ENCODE results near the gene HSD17B4. TPM values are rescaled to one million over a fixed set of nuclear protein-coding genes. Genes with fewer than 3 reads are reported as not detected.
A peak's percentile ranks its signal among the peaks of the same experiment; 100 is the strongest.
"Not testable (repeated sequence)": the region's sequence is repeated elsewhere in the genome, so short reads cannot be mapped to it uniquely, and the experiment has no call there.

HSD17B4 gene
- total RNA-seq, 2 experiments from 2014 or later = 92.3 to 113 TPM

GRCh38 chr5:119412279-119413227, 39.7 kb upstream of the HSD17B4 start:
- ChIA-PET CTCF (interaction anchor here (0.6 to 6.4 kb wide), 58 partner anchors 8 to 427 kb away, joined by 3 to 88 read pairs (median 6); partner anchors contain the start of genes DMXL1, DTWD2 and TNFAIP8), POLR2A (interaction anchor here (0.7 to 0.8 kb wide), 3 partner anchors 19 to 45 kb away, joined by 3 to 5 read pairs (median 3); no protein-coding TSS in a partner anchor)
- H3K4me3 Mint-ChIP-seq = peak overlapping the region; percentile 78
- H3K36me3 Mint-ChIP-seq (ENCODE audit: low read depth) = no peaks in the 10 kb centered on the region
- H3K27me3 Mint-ChIP-seq = no peaks in the 10 kb centered on the region
- DNase-seq (no peak), ATAC-seq (no peak)
- no peaks in the 10 kb centered on the region for H3K9me3 Mint-ChIP-seq (ENCODE audit: low read depth)
- H3K4me1 Mint-ChIP-seq = peaks cover 38% of the 10 kb centered on the region
- intact Hi-C loops (cut with DNase I, micrococcal nuclease) = loop anchor here (1.0 to 5.0 kb wide), 6 partner anchors 97 to 424 kb away; partner anchors contain the start of genes DTWD2 (in 2 of the 2) and DMXL1 (in 1 of the 2)
- H3K27ac Mint-ChIP-seq = peak overlapping the region; percentile 93

GRCh38 chr5:119414124-119414734, 38.1 kb upstream of the HSD17B4 start:
- CTCF ChIA-PET = interaction anchor here (0.6 to 6.4 kb wide), 5 partner anchors 20 to 425 kb away, joined by 3 to 88 read pairs (median 11); partner anchors contain the start of genes DMXL1 and DTWD2
- peaks cover 45% of the 10 kb centered on the region for H3K4me1 Mint-ChIP-seq
- H3K4me3 Mint-ChIP-seq; H3K27me3 Mint-ChIP-seq; H3K9me3 Mint-ChIP-seq (ENCODE audit: low read depth); DNase-seq; H3K36me3 Mint-ChIP-seq (ENCODE audit: low read depth); H3K27ac Mint-ChIP-seq; ATAC-seq; POLR2A ChIA-PET: not testable (repeated sequence)
- intact Hi-C loops (cut with DNase I, micrococcal nuclease) = loop anchor here in 1 of 2 experiments (5.0 kb wide), 1 partner anchor 342 kb away; the partner anchor contains the start of gene DMXL1

- no peak overlapping the region for H3K27ac Mint-ChIP-seq
- ChIA-PET CTCF (interaction anchor here (0.5 to 1.3 kb wide), 6 partner anchors 13 to 405 kb away, joined by 3 to 5 read pairs (median 4); no protein-coding TSS in a partner anchor), POLR2A (interaction anchor here (0.5 kb wide), 1 partner anchor 156 kb away, joined by 8 read pairs; no protein-coding TSS in a partner anchor)
- no peak for ATAC-seq
- peaks cover 14% of the 10 kb centered on the region for H3K4me1 Mint-ChIP-seq
- H3K27me3 Mint-ChIP-seq = no peaks in the 10 kb centered on the region
- H3K4me3 Mint-ChIP-seq = no peak overlapping the region
- intact Hi-C loops (cut with DNase I, micrococcal nuclease) = no loop called here
- H3K9me3 Mint-ChIP-seq (ENCODE audit: low read depth) = no peaks in the 10 kb centered on the region
- H3K36me3 Mint-ChIP-seq (ENCODE audit: low read depth) = no peaks in the 10 kb centered on the region
- DNase-seq = no peak
Measured at GRCh38 chr5:119417891-119418605, 34.2 kb upstream of the HSD17B4 start.

GRCh38 chr5:119418606-119419100, 33.6 kb upstream of the HSD17B4 start:
- H3K36me3 Mint-ChIP-seq (ENCODE audit: low read depth) = no peaks in the 10 kb centered on the region
- H3K9me3 Mint-ChIP-seq (ENCODE audit: low read depth) = no peaks in the 10 kb centered on the region

GRCh38 chr5:119420169-119420568, 32.1 kb upstream of the HSD17B4 start:
- Mint-ChIP-seq H3K4me3 (no peak overlapping the region), H3K4me1 (peaks cover 14% of the 10 kb centered on the region), H3K27me3 (no peaks in the 10 kb centered on the region), H3K27ac (no peak overlapping the region), H3K9me3 (ENCODE audit: low read depth) (no peaks in the 10 kb centered on the region), H3K36me3 (ENCODE audit: low read depth) (no peaks in the 10 kb centered on the region)
- no peak for DNase-seq
- POLR2A ChIA-PET = no interaction called here
- intact Hi-C loops (cut with DNase I, micrococcal nuclease) = no loop called here
- CTCF ChIA-PET = no interaction called here
- ATAC-seq = no peak

More at GRCh38 chr5:119418606-119419100, 33.6 kb upstream of the HSD17B4 start:
- ChIA-PET CTCF (interaction anchor here (0.7 to 1.3 kb wide), 4 partner anchors 13 to 406 kb away, joined by 3 to 5 read pairs (median 4); no protein-coding TSS in a partner anchor), POLR2A (interaction anchor here (0.5 kb wide), 1 partner anchor 157 kb away, joined by 8 read pairs; no protein-coding TSS in a partner anchor)
- no peak for DNase-seq
- H3K4me3 Mint-ChIP-seq = no peak overlapping the region
- peaks cover 14% of the 10 kb centered on the region for H3K4me1 Mint-ChIP-seq
- peak; percentile 55 for ATAC-seq
- no peak overlapping the region for H3K27ac Mint-ChIP-seq
- intact Hi-C loops (cut with DNase I, micrococcal nuclease) = no loop called here
- H3K27me3 Mint-ChIP-seq = no peaks in the 10 kb centered on the region

- H3K27me3 Mint-ChIP-seq = no peaks in the 10 kb centered on the region
- H3K4me1 Mint-ChIP-seq = no peaks in the 10 kb centered on the region
- ATAC-seq (no peak), DNase-seq (no peak)
- H3K9me3 Mint-ChIP-seq (ENCODE audit: low read depth) = no peaks in the 10 kb centered on the region
- no peak overlapping the region for H3K27ac Mint-ChIP-seq
- ChIA-PET POLR2A (no interaction called here), CTCF (interaction anchor here (0.8 kb wide), 1 partner anchor 9 kb away, joined by 5 read pairs; no protein-coding TSS in a partner anchor)
- H3K36me3 Mint-ChIP-seq (ENCODE audit: low read depth) = no peaks in the 10 kb centered on the region
- no peak overlapping the region for H3K4me3 Mint-ChIP-seq
- intact Hi-C loops (cut with DNase I, micrococcal nuclease) = no loop called here
Measured at GRCh38 chr5:119426057-119426456, 26.2 kb upstream of the HSD17B4 start.

GRCh38 chr5:119427060-119427459, 25.2 kb upstream of the HSD17B4 start:
- CTCF ChIA-PET = no interaction called here
- H3K9me3 Mint-ChIP-seq (ENCODE audit: low read depth) = no peaks in the 10 kb centered on the region

GRCh38 chr5:119427596-119427995, 24.7 kb upstream of the HSD17B4 start:
- H3K9me3 Mint-ChIP-seq (ENCODE audit: low read depth); H3K4me1 Mint-ChIP-seq; H3K36me3 Mint-ChIP-seq (ENCODE audit: low read depth); DNase-seq; POLR2A ChIA-PET; intact Hi-C loops (cut with DNase I, micrococcal nuclease); H3K27me3 Mint-ChIP-seq; H3K27ac Mint-ChIP-seq; CTCF ChIA-PET; ATAC-seq; H3K4me3 Mint-ChIP-seq: not testable (repeated sequence)

More at GRCh38 chr5:119427060-119427459, 25.2 kb upstream of the HSD17B4 start:
- POLR2A ChIA-PET = no interaction called here
- ATAC-seq (no peak), DNase-seq (no peak)
- intact Hi-C loops (cut with DNase I, micrococcal nuclease) = no loop called here
- no peak overlapping the region for H3K4me3 Mint-ChIP-seq
- no peak overlapping the region for H3K27ac Mint-ChIP-seq
- no peaks in the 10 kb centered on the region for H3K27me3 Mint-ChIP-seq
- no peaks in the 10 kb centered on the region for H3K36me3 Mint-ChIP-seq (ENCODE audit: low read depth)
- H3K4me1 Mint-ChIP-seq = no peaks in the 10 kb centered on the region

GRCh38 chr5:119428166-119428565, 24.1 kb upstream of the HSD17B4 start:
- CTCF ChIA-PET; H3K4me1 Mint-ChIP-seq; POLR2A ChIA-PET; intact Hi-C loops (cut with DNase I, micrococcal nuclease); H3K27me3 Mint-ChIP-seq; H3K27ac Mint-ChIP-seq; DNase-seq; ATAC-seq; H3K36me3 Mint-ChIP-seq (ENCODE audit: low read depth); H3K9me3 Mint-ChIP-seq (ENCODE audit: low read depth); H3K4me3 Mint-ChIP-seq: not testable (repeated sequence)

GRCh38 chr5:119428574-119428973, 23.7 kb upstream of the HSD17B4 start:
- DNase-seq; intact Hi-C loops (cut with DNase I, micrococcal nuclease); H3K4me1 Mint-ChIP-seq; H3K4me3 Mint-ChIP-seq; POLR2A ChIA-PET; H3K36me3 Mint-ChIP-seq (ENCODE audit: low read depth); ATAC-seq; H3K9me3 Mint-ChIP-seq (ENCODE audit: low read depth); H3K27ac Mint-ChIP-seq; H3K27me3 Mint-ChIP-seq: not testable (repeated sequence)
- CTCF ChIA-PET = interaction anchor here (1.4 kb wide), 1 partner anchor 17 kb away, joined by 3 read pairs; no protein-coding TSS in a partner anchor
